GM23338 (cell line): ENCODE results near the gene FBXO39. TPM values are rescaled to one million over a fixed set of nuclear protein-coding genes. Genes with fewer than 3 reads are reported as not detected.
"Not testable (repeated sequence)": the region's sequence is repeated elsewhere in the genome, so short reads cannot be mapped to it uniquely, and the experiment has no call there.

ENCODE experiments used
- ATAC-seq: fragments of 200-7000 bp; cut with Tn5 transposase; 3 replicates; pipeline ENCODE4 v1.9.1; 2020
- DNase-seq: peaks from one replicate; pipeline ENCODE4 v3.0.0-alpha.2; 2015; ENCODE audit warnings: low spot score
- H2AFZ ChIP-seq: fragments of 200-600 bp; sonication (generic); 2 replicates; pipeline ENCODE4 v1.8.0; 2016; ENCODE audit warnings: antibody characterized with exemption, mild to moderate bottlenecking, moderate library complexity
- H3F3A ChIP-seq: fragments of 200-600 bp; sonication (generic); replicated peaks from 2 replicates; pipeline ENCODE4 v1.8.0; 2017; ENCODE audit warnings: antibody characterized with exemption, mixed run types, low read depth
- H3K27ac ChIP-seq: fragments of 200-600 bp; sonication (generic); 2 replicates; pipeline ENCODE4 v1.6.1; 2016; ENCODE audit warnings: low read depth
- H3K27me3 ChIP-seq: fragments of 200-600 bp; sonication (generic); 2 replicates; pipeline ENCODE4 v1.8.0; 2016; ENCODE audit warnings: mild to moderate bottlenecking, mixed run types, moderate library complexity; ENCODE audit not compliant: insufficient read depth
- H3K36me3 ChIP-seq: fragments of 200-600 bp; sonication (generic); 2 replicates; pipeline ENCODE4 v1.8.0; 2016; ENCODE audit warnings: mild to moderate bottlenecking; ENCODE audit not compliant: insufficient read depth
- H3K4me1 ChIP-seq: fragments of 200-600 bp; sonication (generic); 2 replicates; pipeline ENCODE4 v1.8.0; 2016; ENCODE audit warnings: mild to moderate bottlenecking, moderate library complexity; ENCODE audit not compliant: insufficient read depth
- H3K4me2 ChIP-seq: fragments of 200-600 bp; sonication (generic); 2 replicates; pipeline ENCODE4 v1.7.1; 2017; ENCODE audit warnings: mixed run types
- H3K4me3 ChIP-seq: fragments of 200-600 bp; sonication (generic); 2 replicates; pipeline ENCODE4 v1.6.1; 2016; ENCODE audit warnings: mixed run types
- H3K79me2 ChIP-seq: fragments of 200-600 bp; sonication (generic); replicated peaks from 2 replicates; pipeline ENCODE4 v1.8.0; 2017; ENCODE audit warnings: mild to moderate bottlenecking; ENCODE audit not compliant: insufficient read depth
- H3K9me2 ChIP-seq: fragments of 200-600 bp; sonication (generic); 2 replicates; pipeline ENCODE4 v1.8.0; 2017; ENCODE audit not compliant: insufficient read depth
- H4K20me1 ChIP-seq: fragments of 200-600 bp; sonication (generic); replicated peaks from 2 replicates; pipeline ENCODE4 v1.8.0; 2017; ENCODE audit warnings: mild to moderate bottlenecking; ENCODE audit not compliant: insufficient read depth
- H3K27ac Mint-ChIP-seq: 2 replicates; pipeline ENCODE4 v1.8.0; 2020; ENCODE audit warnings: inconsistent platforms, mild to moderate bottlenecking, moderate library complexity, mixed read lengths
- H3K27me3 Mint-ChIP-seq: 3 replicates; pipeline ENCODE4 v1.8.0; 2022; ENCODE audit warnings: low read depth, mild to moderate bottlenecking, moderate library complexity, mixed read lengths, inconsistent platforms; ENCODE audit not compliant: insufficient read depth, poor library complexity
- H3K36me3 Mint-ChIP-seq: 3 replicates; pipeline ENCODE4 v1.8.0; 2021; ENCODE audit warnings: low read depth, mild to moderate bottlenecking, inconsistent platforms, moderate library complexity, mixed read lengths
- H3K4me1 Mint-ChIP-seq: 3 replicates; pipeline ENCODE4 v1.8.0; 2020; ENCODE audit warnings: mild to moderate bottlenecking, inconsistent platforms, mixed read lengths
- H3K4me3 Mint-ChIP-seq: 3 replicates; pipeline ENCODE4 v1.8.0; 2021; ENCODE audit warnings: moderate library complexity, mild to moderate bottlenecking, inconsistent platforms, mixed read lengths
- H3K9me3 Mint-ChIP-seq: 3 replicates; pipeline ENCODE4 v1.8.0; 2020; ENCODE audit warnings: moderate library complexity, mild to moderate bottlenecking, inconsistent platforms, mixed read lengths
- EZH2phosphoT487 ChIP-seq: fragments of 200-600 bp; sonication (generic); IDR thresholded peaks from one replicate; pipeline ENCODE4 v1.8.1; 2018; ENCODE audit warnings: antibody characterized with exemption; ENCODE audit not compliant: unreplicated experiment
- NANOG ChIP-seq: IDR thresholded peaks from 2 replicates; pipeline ENCODE4 v1.6.1; 2016; ENCODE audit warnings: antibody characterized with exemption, borderline replicate concordance
- STAT1 ChIP-seq: IDR thresholded peaks from one replicate; pipeline ENCODE4 v1.6.1; 2016; ENCODE audit warnings: antibody characterized with exemption; ENCODE audit not compliant: unreplicated experiment
- ZNF114 ChIP-seq: fragments of 250-450 bp; sonication (Bioruptor Pico); IDR thresholded peaks from 2 replicates; pipeline ENCODE4 v1.5.0; 2020; ENCODE audit warnings: mild to moderate bottlenecking, moderate library complexity
- polyA plus RNA-seq: library from polyadenylated mRNA; unstranded; fragments of >200 nt; fragmentation: Nextera tagmentation; extraction: Ambion mirVana; gene quantifications from 2 replicates; pipeline ENCODE4 v1.2.1, GENCODE V29; 2016
- total RNA-seq: library from RNA; depleted of rRNA; stranded (reverse); fragments of >200 nt; shearing (Covaris generic); gene quantifications from 2 replicates; pipeline ENCODE4 v1.2.3, GENCODE V29; 2014
- TF ChIP-seq, protein P1 (sequence below): fragments of 250-450 bp; sonication (Bioruptor Pico); IDR thresholded peaks from 2 replicates; pipeline ENCODE4 v1.5.0; 2020; ENCODE audit warnings: mild to moderate bottlenecking, moderate library complexity
- TF ChIP-seq, protein P2 (sequence below): IDR thresholded peaks from one replicate; pipeline ENCODE4 v1.6.1; 2018; ENCODE audit warnings: antibody characterized with exemption; ENCODE audit not compliant: unreplicated experiment

Gene FBXO39
- total and polyA plus RNA-seq, 2 experiments from 2014 or later: not detected

DNA sequence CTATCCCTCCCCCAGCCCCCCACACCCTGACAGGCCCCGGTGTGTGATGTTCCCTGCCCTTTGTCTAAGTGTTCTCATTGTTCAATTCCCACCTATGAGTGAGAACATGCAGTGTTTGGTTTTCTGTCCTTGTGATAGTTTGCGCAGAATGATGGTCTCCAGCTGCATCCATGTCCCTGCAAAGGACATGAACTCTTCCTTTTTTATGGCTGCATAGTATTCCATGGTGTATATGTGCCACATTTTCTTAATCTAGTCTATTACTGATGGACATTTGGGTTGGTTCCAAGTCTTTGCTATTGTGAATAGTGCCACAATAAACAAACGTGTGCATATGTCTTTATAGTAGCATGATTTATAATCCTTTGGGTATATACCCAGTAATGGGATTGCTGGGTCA, 40.4 kb downstream of the FBXO39 start:
- H2AFZ ChIP-seq, DNase-seq, H3K79me2 ChIP-seq, H4K20me1 ChIP-seq, H3K4me1 ChIP-seq, H3F3A ChIP-seq, H3K27ac ChIP-seq, H3K9me3 Mint-ChIP-seq, H3K4me3 ChIP-seq, H3K36me3 Mint-ChIP-seq, H3K4me2 ChIP-seq, H3K4me1 Mint-ChIP-seq, H3K27me3 Mint-ChIP-seq, H3K36me3 ChIP-seq, H3K9me2 ChIP-seq, H3K4me3 Mint-ChIP-seq, H3K27me3 ChIP-seq, ATAC-seq, H3K27ac Mint-ChIP-seq: not testable (repeated sequence)

- H2AFZ ChIP-seq: no peak overlapping the region
- ATAC-seq: no peak
- Mint-ChIP-seq H3K36me3 (no peaks in the 10 kb centered on the region; the same call in 2 of the 3 replicates), H3K27ac (no peak overlapping the region), H3K4me1 (peaks cover 3% of the 10 kb centered on the region; the same call in 1 of the 3 replicates), H3K9me3 (peaks cover 8% of the 10 kb centered on the region), H3K27me3 (peaks cover 1% of the 10 kb centered on the region), H3K4me3 (no peak overlapping the region)
- H3K4me3 ChIP-seq: no peak overlapping the region
- no peak overlapping the region for H3K27ac ChIP-seq
- no peaks in the 10 kb centered on the region for H3K79me2 ChIP-seq
- no peaks in the 10 kb centered on the region; the same call in 1 of the 2 replicates for H3K4me1 ChIP-seq
- no peaks in the 10 kb centered on the region for H3F3A ChIP-seq
- no peaks in the 10 kb centered on the region for H4K20me1 ChIP-seq
- H3K4me2 ChIP-seq: no peak overlapping the region
- no peaks in the 10 kb centered on the region; the same call in 1 of the 2 replicates for H3K9me2 ChIP-seq
- no peaks in the 10 kb centered on the region for H3K27me3 ChIP-seq
- no peak for DNase-seq
- no peaks in the 10 kb centered on the region for H3K36me3 ChIP-seq
- TF ChIP-seq STAT1 (no peak), ZNF114 (CRISPR knock-in tag) (no peak), EZH2phosphoT487 (no peak), NANOG (no peak)
- TF ChIP-seq, protein P1, sequence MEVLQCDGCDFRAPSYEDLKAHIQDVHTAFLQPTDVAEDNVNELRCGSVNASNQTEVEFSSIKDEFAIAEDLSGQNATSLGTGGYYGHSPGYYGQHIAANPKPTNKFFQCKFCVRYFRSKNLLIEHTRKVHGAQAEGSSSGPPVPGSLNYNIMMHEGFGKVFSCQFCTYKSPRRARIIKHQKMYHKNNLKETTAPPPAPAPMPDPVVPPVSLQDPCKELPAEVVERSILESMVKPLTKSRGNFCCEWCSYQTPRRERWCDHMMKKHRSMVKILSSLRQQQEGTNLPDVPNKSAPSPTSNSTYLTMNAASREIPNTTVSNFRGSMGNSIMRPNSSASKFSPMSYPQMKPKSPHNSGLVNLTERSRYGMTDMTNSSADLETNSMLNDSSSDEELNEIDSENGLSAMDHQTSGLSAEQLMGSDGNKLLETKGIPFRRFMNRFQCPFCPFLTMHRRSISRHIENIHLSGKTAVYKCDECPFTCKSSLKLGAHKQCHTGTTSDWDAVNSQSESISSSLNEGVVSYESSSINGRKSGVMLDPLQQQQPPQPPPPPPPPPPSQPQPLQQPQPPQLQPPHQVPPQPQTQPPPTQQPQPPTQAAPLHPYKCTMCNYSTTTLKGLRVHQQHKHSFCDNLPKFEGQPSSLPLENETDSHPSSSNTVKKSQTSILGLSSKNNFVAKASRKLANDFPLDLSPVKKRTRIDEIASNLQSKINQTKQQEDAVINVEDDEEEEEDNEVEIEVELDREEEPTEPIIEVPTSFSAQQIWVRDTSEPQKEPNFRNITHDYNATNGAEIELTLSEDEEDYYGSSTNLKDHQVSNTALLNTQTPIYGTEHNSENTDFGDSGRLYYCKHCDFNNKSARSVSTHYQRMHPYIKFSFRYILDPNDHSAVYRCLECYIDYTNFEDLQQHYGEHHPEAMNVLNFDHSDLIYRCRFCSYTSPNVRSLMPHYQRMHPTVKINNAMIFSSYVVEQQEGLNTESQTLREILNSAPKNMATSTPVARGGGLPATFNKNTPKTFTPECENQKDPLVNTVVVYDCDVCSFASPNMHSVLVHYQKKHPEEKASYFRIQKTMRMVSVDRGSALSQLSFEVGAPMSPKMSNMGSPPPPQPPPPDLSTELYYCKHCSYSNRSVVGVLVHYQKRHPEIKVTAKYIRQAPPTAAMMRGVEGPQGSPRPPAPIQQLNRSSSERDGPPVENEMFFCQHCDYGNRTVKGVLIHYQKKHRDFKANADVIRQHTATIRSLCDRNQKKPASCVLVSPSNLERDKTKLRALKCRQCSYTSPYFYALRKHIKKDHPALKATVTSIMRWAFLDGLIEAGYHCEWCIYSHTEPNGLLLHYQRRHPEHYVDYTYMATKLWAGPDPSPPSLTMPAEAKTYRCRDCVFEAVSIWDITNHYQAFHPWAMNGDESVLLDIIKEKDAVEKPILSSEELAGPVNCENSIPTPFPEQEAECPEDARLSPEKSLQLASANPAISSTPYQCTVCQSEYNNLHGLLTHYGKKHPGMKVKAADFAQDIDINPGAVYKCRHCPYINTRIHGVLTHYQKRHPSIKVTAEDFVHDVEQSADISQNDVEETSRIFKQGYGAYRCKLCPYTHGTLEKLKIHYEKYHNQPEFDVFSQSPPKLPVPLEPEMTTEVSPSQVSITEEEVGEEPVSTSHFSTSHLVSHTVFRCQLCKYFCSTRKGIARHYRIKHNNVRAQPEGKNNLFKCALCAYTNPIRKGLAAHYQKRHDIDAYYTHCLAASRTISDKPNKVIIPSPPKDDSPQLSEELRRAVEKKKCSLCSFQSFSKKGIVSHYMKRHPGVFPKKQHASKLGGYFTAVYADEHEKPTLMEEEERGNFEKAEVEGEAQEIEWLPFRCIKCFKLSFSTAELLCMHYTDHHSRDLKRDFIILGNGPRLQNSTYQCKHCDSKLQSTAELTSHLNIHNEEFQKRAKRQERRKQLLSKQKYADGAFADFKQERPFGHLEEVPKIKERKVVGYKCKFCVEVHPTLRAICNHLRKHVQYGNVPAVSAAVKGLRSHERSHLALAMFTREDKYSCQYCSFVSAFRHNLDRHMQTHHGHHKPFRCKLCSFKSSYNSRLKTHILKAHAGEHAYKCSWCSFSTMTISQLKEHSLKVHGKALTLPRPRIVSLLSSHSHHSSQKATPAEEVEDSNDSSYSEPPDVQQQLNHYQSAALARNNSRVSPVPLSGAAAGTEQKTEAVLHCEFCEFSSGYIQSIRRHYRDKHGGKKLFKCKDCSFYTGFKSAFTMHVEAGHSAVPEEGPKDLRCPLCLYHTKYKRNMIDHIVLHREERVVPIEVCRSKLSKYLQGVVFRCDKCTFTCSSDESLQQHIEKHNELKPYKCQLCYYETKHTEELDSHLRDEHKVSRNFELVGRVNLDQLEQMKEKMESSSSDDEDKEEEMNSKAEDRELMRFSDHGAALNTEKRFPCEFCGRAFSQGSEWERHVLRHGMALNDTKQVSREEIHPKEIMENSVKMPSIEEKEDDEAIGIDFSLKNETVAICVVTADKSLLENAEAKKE (CRISPR knock-in tag): no peak
- TF ChIP-seq, protein P2, sequence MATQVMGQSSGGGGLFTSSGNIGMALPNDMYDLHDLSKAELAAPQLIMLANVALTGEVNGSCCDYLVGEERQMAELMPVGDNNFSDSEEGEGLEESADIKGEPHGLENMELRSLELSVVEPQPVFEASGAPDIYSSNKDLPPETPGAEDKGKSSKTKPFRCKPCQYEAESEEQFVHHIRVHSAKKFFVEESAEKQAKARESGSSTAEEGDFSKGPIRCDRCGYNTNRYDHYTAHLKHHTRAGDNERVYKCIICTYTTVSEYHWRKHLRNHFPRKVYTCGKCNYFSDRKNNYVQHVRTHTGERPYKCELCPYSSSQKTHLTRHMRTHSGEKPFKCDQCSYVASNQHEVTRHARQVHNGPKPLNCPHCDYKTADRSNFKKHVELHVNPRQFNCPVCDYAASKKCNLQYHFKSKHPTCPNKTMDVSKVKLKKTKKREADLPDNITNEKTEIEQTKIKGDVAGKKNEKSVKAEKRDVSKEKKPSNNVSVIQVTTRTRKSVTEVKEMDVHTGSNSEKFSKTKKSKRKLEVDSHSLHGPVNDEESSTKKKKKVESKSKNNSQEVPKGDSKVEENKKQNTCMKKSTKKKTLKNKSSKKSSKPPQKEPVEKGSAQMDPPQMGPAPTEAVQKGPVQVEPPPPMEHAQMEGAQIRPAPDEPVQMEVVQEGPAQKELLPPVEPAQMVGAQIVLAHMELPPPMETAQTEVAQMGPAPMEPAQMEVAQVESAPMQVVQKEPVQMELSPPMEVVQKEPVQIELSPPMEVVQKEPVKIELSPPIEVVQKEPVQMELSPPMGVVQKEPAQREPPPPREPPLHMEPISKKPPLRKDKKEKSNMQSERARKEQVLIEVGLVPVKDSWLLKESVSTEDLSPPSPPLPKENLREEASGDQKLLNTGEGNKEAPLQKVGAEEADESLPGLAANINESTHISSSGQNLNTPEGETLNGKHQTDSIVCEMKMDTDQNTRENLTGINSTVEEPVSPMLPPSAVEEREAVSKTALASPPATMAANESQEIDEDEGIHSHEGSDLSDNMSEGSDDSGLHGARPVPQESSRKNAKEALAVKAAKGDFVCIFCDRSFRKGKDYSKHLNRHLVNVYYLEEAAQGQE: no peak
Measured at GRCh38 chr17:6818938-6819337, 42.9 kb downstream of the FBXO39 start.
